Peyer's patch (tissue), 4 donors: ENCODE measurements around the gene ICE2. TPM values are rescaled to one million over a fixed set of nuclear protein-coding genes. Genes with fewer than 3 reads are reported as not detected.

Source experiments
- DNase-seq, 3 donors: peaks; one replicate each; pipeline ENCODE4 v3.0.0-alpha.2; 2017 to 2019
- H3K27ac ChIP-seq, 4 donors: fragments of 200-600 bp; sonication (generic); one replicate each; pipeline ENCODE4 v1.5.1; 2016 to 2019
- H3K27me3 ChIP-seq, 2 donors: fragments of 200-600 bp; sonication (generic); one replicate each; pipeline ENCODE4 v1.5.1; 2019
- H3K36me3 ChIP-seq, 3 donors: fragments of 200-600 bp; sonication (generic); one replicate each; pipeline ENCODE4 v1.5.1; 2016 to 2019
- H3K4me1 ChIP-seq, 4 donors: fragments of 200-600 bp; sonication (generic); one replicate each; pipeline ENCODE4 v1.5.1; 2016 to 2019
- H3K4me3 ChIP-seq, 4 donors: fragments of 200-600 bp; sonication (generic); 1 replicate in 3 of 4; 2 replicates in 1 of 4; pipeline ENCODE4 v1.5.1; 2016 to 2019; ENCODE audit warnings: mild to moderate bottlenecking in 1 of 4
- H3K9me3 ChIP-seq, 4 donors: fragments of 200-600 bp; sonication (generic); one replicate each; pipeline ENCODE4 v1.5.1; 2016 to 2019; ENCODE audit warnings: mild to moderate bottlenecking in 1 of 4
- CTCF ChIP-seq, 6 experiments: fragments of 450-650 bp in 4 of 6; fragments of 200-600 bp in 2 of 6; sonication (generic) in 1 of 6; IDR thresholded peaks; one replicate each; pipeline ENCODE4 v1.5.1; 2017 to 2019; ENCODE audit warnings: antibody characterized with exemption in 6 of 6, mild to moderate bottlenecking in 3 of 6, moderate library complexity in 1 of 6
- POLR2A ChIP-seq, 2 donors: fragments of 450-650 bp; IDR thresholded peaks; one replicate each; pipeline ENCODE4 v1.5.1; 2017; ENCODE audit warnings: antibody characterized with exemption in 2 of 2, mild to moderate bottlenecking in 2 of 2, moderate library complexity in 2 of 2
- total RNA-seq, 4 donors: library from RNA; depleted of rRNA; stranded (reverse); fragments of >200 nt; gene quantifications; one replicate each; pipeline ENCODE4 v1.1.0, GENCODE V29; 2016

ICE2 gene
- total RNA-seq, 4 donors from 2014 or later = 14.7 to 27.2 (median 19.6) TPM

GRCh38 chr15:60399246-60399915 is 79.6 kb downstream of the ICE2 start:
- DNase-seq = no peak
- Histone ChIP-seq H3K36me3 (peaks cover 0 to 15% (median 0%) of the 10 kb centered on the region in 3 donors), H3K9me3 (no peaks in the 10 kb centered on the region), H3K4me1 (peaks cover 0 to 36% (median 9%) of the 10 kb centered on the region in 4 donors), H3K27me3 (no peaks in the 10 kb centered on the region), H3K4me3 (no peak overlapping the region), H3K27ac (peak overlapping the region; percentile 25 to 100 (median 98))
- TF ChIP-seq CTCF (IDR thresholded peaks at IDR 0.05) (no peak), POLR2A (IDR thresholded peaks at IDR 0.05) (no peak)

- TF ChIP-seq CTCF (IDR thresholded peaks at IDR 0.05) (no peak), POLR2A (IDR thresholded peaks at IDR 0.05) (peak; percentile 96 to 97)
- Histone ChIP-seq H3K27me3 (no peaks in the 10 kb centered on the region), H3K4me1 (peaks cover 0 to 47% (median 18%) of the 10 kb centered on the region in 4 donors), H3K9me3 (no peaks in the 10 kb centered on the region), H3K27ac (peak within 1 kb of the TSS; percentile 89 to 100 (median 98)), H3K36me3 (peaks cover 0 to 15% (median 0%) of the 10 kb centered on the region in 3 donors), H3K4me3 (peak within 1 kb of the TSS; percentile 75 to 94 (median 83))
- DNase-seq = peak; percentile 80 to 94 (median 92)
Observed at GRCh38 chr15:60397772-60398445, 81.0 kb downstream of the ICE2 start, which contains the start of gene ANXA2. ANXA2 (minus strand) TSS chr15:60397986; CDS start chr15:60386075, 11,911 bp downstream.

GRCh38 chr15:60396958-60397771 is 81.8 kb downstream of the ICE2 start:
- H3K27ac ChIP-seq = peak overlapping the region; percentile 89 to 100 (median 98)
- H3K36me3 ChIP-seq = peaks cover 0 to 15% (median 0%) of the 10 kb centered on the region in 3 donors
- DNase-seq = peak; percentile 66 to 89 (median 83)
- no peaks in the 10 kb centered on the region for H3K27me3 ChIP-seq
- H3K4me1 ChIP-seq = peaks cover 0 to 47% (median 19%) of the 10 kb centered on the region in 4 donors
- peak overlapping the region; percentile 75 to 94 (median 83) for H3K4me3 ChIP-seq
- TF ChIP-seq CTCF (IDR thresholded peaks at IDR 0.05) (peak in 1 of 6 experiments; percentile 0), POLR2A (IDR thresholded peaks at IDR 0.05) (peak; percentile 28 to 60)
- H3K9me3 ChIP-seq = no peaks in the 10 kb centered on the region

GRCh38 chr15:60396560-60396957 is 82.4 kb downstream of the ICE2 start:
- no peaks in the 10 kb centered on the region for H3K9me3 ChIP-seq
- peaks cover 0 to 15% (median 0%) of the 10 kb centered on the region in 3 donors for H3K36me3 ChIP-seq
- peak overlapping the region; percentile 75 to 94 (median 83) for H3K4me3 ChIP-seq
- H3K4me1 ChIP-seq = peaks cover 0 to 49% (median 19%) of the 10 kb centered on the region in 4 donors
- H3K27me3 ChIP-seq = no peaks in the 10 kb centered on the region
- TF ChIP-seq POLR2A (IDR thresholded peaks at IDR 0.05) = no peak
- TF ChIP-seq CTCF (IDR thresholded peaks at IDR 0.05) = no peak
- DNase-seq = peak in 1 of 3 donors; percentile 59
- H3K27ac ChIP-seq = peak overlapping the region; percentile 51 to 100 (median 98)

- Histone ChIP-seq H3K4me3 (peak overlapping the region in 3 of 4 donors; percentile 75 to 94 (median 86)), H3K9me3 (no peaks in the 10 kb centered on the region), H3K27ac (peak overlapping the region in 3 of 4 donors; percentile 97 to 100 (median 98)), H3K27me3 (no peaks in the 10 kb centered on the region), H3K36me3 (peaks cover 0 to 15% (median 0%) of the 10 kb centered on the region in 3 donors), H3K4me1 (peaks cover 0 to 53% (median 20%) of the 10 kb centered on the region in 4 donors)
- no peak for TF ChIP-seq CTCF (IDR thresholded peaks at IDR 0.05)
- DNase-seq = no peak
Observed at GRCh38 chr15:60396100-60396499, 82.8 kb downstream of the ICE2 start.
